SK-N-SH (cell line): Measurements from ENCODE around the gene RAB38. TPM values are rescaled to one million over a fixed set of nuclear protein-coding genes. Genes with fewer than 3 reads are reported as not detected.

Source experiments
- CTCF ChIA-PET: fragments of 300-600, 350-600 bp; formaldehyde crosslinking; extraction: SDS; loops from one replicate; lab custom pipeline; 2021; lab: Yijun Ruan, JAX
- POLR2A ChIA-PET: fragments of 350-600 bp; sonication (Branson Sonifier 250); formaldehyde crosslinking; extraction: SDS; loops from one replicate; lab custom pipeline; 2020; ENCODE audit warnings: antibody characterized with exemption, inconsistent platforms; lab: Yijun Ruan, JAX
- DNase-seq: peaks from one replicate; pipeline ENCODE4 v3.0.0; 2012
- H2AFZ ChIP-seq: fragments of 200-600 bp; sonication (generic); 2 replicates; pipeline ENCODE4 v1.8.1; 2016; ENCODE audit warnings: antibody characterized with exemption, mild to moderate bottlenecking, low read depth
- H3F3A ChIP-seq: fragments of 200-600 bp; sonication (generic); replicated peaks from 2 replicates; pipeline ENCODE3; 2016; ENCODE audit warnings: antibody characterized with exemption, mild to moderate bottlenecking; ENCODE audit not compliant: insufficient read depth
- H3K27ac ChIP-seq, 2 experiments: fragments of 200-500 bp in 1 of 2; fragments of 200-600 bp in 1 of 2; sonication (Bioruptor generic) in 1 of 2; sonication (generic), shearing (Covaris generic) in 1 of 2; 2 replicates each; pipeline versions ENCODE4 v1.5.1 to v1.6.1; 2014 to 2016; ENCODE audit warnings: low read depth in 2 of 2, inconsistent platforms in 1 of 2, low read length in 1 of 2, mild to moderate bottlenecking in 1 of 2, mixed read lengths in 1 of 2
- H3K27me3 ChIP-seq: fragments of 200-600 bp; sonication (generic), shearing (Covaris generic); 2 replicates; pipeline ENCODE4 v1.6.1; 2016; ENCODE audit warnings: mixed run types; ENCODE audit not compliant: insufficient read depth
- H3K36me3 ChIP-seq, 2 experiments: fragments of 200-500 bp in 1 of 2; fragments of 200-600 bp in 1 of 2; sonication (Bioruptor generic) in 1 of 2; sonication (generic) in 1 of 2; replicated peaks in 1 of 2; 2 replicates each; pipeline versions ENCODE3 to v1.5.1; 2014 to 2016; ENCODE audit warnings: low read length in 1 of 2, mild to moderate bottlenecking in 1 of 2; ENCODE audit not compliant: insufficient read depth in 2 of 2, control insufficient read depth in 1 of 2
- H3K4me1 ChIP-seq, 2 experiments: fragments of 200-500 bp in 1 of 2; fragments of 200-600 bp in 1 of 2; sonication (Bioruptor generic) in 1 of 2; sonication (generic), shearing (Covaris generic) in 1 of 2; 2 replicates each; pipeline versions ENCODE4 v1.5.1 to v1.6.1; 2014 to 2016; ENCODE audit warnings: low read depth in 1 of 2, low read length in 1 of 2, mixed run types in 1 of 2; ENCODE audit not compliant: insufficient read depth in 2 of 2, control insufficient read depth in 1 of 2
- H3K4me2 ChIP-seq: fragments of 200-600 bp; sonication (generic), shearing (Covaris generic); 2 replicates; pipeline ENCODE4 v1.6.1; 2017; ENCODE audit warnings: mixed run types
- H3K4me3 ChIP-seq, 2 experiments: fragments of 200-500 bp in 1 of 2; fragments of 200-600 bp in 1 of 2; sonication (Bioruptor generic) in 1 of 2; sonication (generic), shearing (Covaris generic) in 1 of 2; 2 replicates each; pipeline versions ENCODE4 v1.5.1 to v1.8.1; 2014 to 2016; ENCODE audit warnings: low read depth in 2 of 2, inconsistent platforms in 1 of 2, low read length in 1 of 2, mild to moderate bottlenecking in 1 of 2, mixed read lengths in 1 of 2, moderate library complexity in 1 of 2
- H3K79me2 ChIP-seq: fragments of 200-600 bp; sonication (generic); 2 replicates; pipeline ENCODE4 v1.8.1; 2017; ENCODE audit warnings: mild to moderate bottlenecking; ENCODE audit not compliant: insufficient read depth
- H3K9ac ChIP-seq: fragments of 200-600 bp; sonication (generic); 2 replicates; pipeline ENCODE4 v1.6.1; 2017; ENCODE audit warnings: mixed run types
- H3K9me2 ChIP-seq: fragments of 200-600 bp; sonication (generic); 2 replicates; pipeline ENCODE4 v1.6.1; 2017; ENCODE audit warnings: mixed run types
- H3K9me3 ChIP-seq: fragments of 200-600 bp; sonication (generic); 2 replicates; pipeline ENCODE4 v1.6.1; 2017; ENCODE audit warnings: mixed run types, mild to moderate bottlenecking, moderate library complexity
- H4K20me1 ChIP-seq: fragments of 200-600 bp; sonication (generic); 2 replicates; pipeline ENCODE4 v1.6.1; 2017; ENCODE audit warnings: mild to moderate bottlenecking, mixed run types; ENCODE audit not compliant: insufficient read depth
- EZH2phosphoT487 ChIP-seq: fragments of 200-600 bp; sonication (generic); IDR thresholded peaks from 2 replicates; pipeline ENCODE4 v1.6.1; 2017; ENCODE audit warnings: low read depth, mixed run types, mild to moderate bottlenecking, antibody characterized with exemption, moderate library complexity, borderline replicate concordance
- IRF3 ChIP-seq: fragments of 150-350 bp; IDR thresholded peaks from 2 replicates; pipeline ENCODE4 v1.6.1; 2016; ENCODE audit warnings: mild to moderate bottlenecking, low read depth, low read length
- MXI1 ChIP-seq: IDR thresholded peaks from 2 replicates; pipeline ENCODE4 v1.6.1; 2012; ENCODE audit warnings: mild to moderate bottlenecking, low read depth, low read length, improper control_type of control experiment
- REST ChIP-seq: IDR thresholded peaks from 2 replicates; pipeline ENCODE4 v1.6.1; 2012; ENCODE audit warnings: mild to moderate bottlenecking, low read depth, low read length, moderate library complexity
- SIN3A ChIP-seq: IDR thresholded peaks from 2 replicates; pipeline ENCODE4 v1.6.1; 2012; ENCODE audit warnings: low read depth, mild to moderate bottlenecking, low read length, moderate library complexity, borderline replicate concordance
- SMC3 ChIP-seq: IDR thresholded peaks from 2 replicates; pipeline ENCODE4 v1.6.1; 2012; ENCODE audit warnings: low read depth, low read length, improper control_type of control experiment
- TAF1 ChIP-seq: IDR thresholded peaks from 2 replicates; pipeline ENCODE4 v1.6.1; 2012; ENCODE audit warnings: low read depth, mild to moderate bottlenecking, low read length, moderate library complexity, borderline replicate concordance
- TEAD4 ChIP-seq: IDR thresholded peaks from 2 replicates; pipeline ENCODE4 v1.4.0; 2012; ENCODE audit warnings: mild to moderate bottlenecking, borderline replicate concordance; ENCODE audit not compliant: insufficient read depth
- USF1 ChIP-seq: IDR thresholded peaks from 2 replicates; pipeline ENCODE4 v1.4.0; 2012; ENCODE audit warnings: low read depth, borderline replicate concordance
- polyA plus RNA-seq, 3 experiments: library from polyadenylated mRNA; depleted of rRNA; stranded (reverse); fragments of >200 nt; gene quantifications; 2 replicates each; pipeline ENCODE4 v1.2.3, GENCODE V29; 2012

The RAB38 gene
- polyA plus RNA-seq, 1 of the 3 experiments (the other 2 are of a cell fraction): 0.66 TPM

- TF ChIP-seq MXI1 (no peak), EZH2phosphoT487 (no peak), TEAD4 (no peak)
Observed at GRCh38 chr11:88169471-88169870, 5.8 kb downstream of the RAB38 start (continued).

GRCh38 chr11:88167853-88168252 lies 7.4 kb downstream of the RAB38 start:
- CTCF ChIA-PET: interaction anchor here (1.6 kb wide), 1 partner anchor 9 kb away, joined by 5 read pairs; no protein-coding TSS in a partner anchor
- Histone ChIP-seq H3K4me3 (no peak overlapping the region), H3K9ac (no peak overlapping the region), H4K20me1 (no peaks in the 10 kb centered on the region), H3K4me1 (no peaks in the 10 kb centered on the region), H3K9me3 (no peaks in the 10 kb centered on the region), H3K36me3 (no peaks in the 10 kb centered on the region), H3K9me2 (no peaks in the 10 kb centered on the region), H3K27ac (no peak overlapping the region), H3K27me3 (no peaks in the 10 kb centered on the region)
- POLR2A ChIA-PET: no interaction called here
- no peak for DNase-seq
- no peak for TF ChIP-seq USF1
- TF ChIP-seq REST: no peak
- TF ChIP-seq TAF1: no peak
- no peak for TF ChIP-seq SMC3
- no peak for TF ChIP-seq SIN3A
- no peak for TF ChIP-seq IRF3
- TF ChIP-seq, all 33 proteins: peak for 0
- Histone ChIP-seq H3K79me2 (no peaks in the 10 kb centered on the region), H3K4me2 (no peak overlapping the region), H3F3A (no peaks in the 10 kb centered on the region), H2AFZ (no peak overlapping the region)
